SH-SY5Y (cell line): ENCODE data around the gene XG.

ENCODE experiments used
- GATA2 ChIP-seq: IDR thresholded peaks from 2 replicates; pipeline ENCODE4 v1.6.1; 2011; ENCODE audit warnings: mild to moderate bottlenecking, low read depth, low read length
- GATA3 ChIP-seq: IDR thresholded peaks from 2 replicates; pipeline ENCODE4 v1.6.1; 2011; ENCODE audit warnings: low read depth, mild to moderate bottlenecking, low read length, moderate library complexity

XG gene

DNA sequence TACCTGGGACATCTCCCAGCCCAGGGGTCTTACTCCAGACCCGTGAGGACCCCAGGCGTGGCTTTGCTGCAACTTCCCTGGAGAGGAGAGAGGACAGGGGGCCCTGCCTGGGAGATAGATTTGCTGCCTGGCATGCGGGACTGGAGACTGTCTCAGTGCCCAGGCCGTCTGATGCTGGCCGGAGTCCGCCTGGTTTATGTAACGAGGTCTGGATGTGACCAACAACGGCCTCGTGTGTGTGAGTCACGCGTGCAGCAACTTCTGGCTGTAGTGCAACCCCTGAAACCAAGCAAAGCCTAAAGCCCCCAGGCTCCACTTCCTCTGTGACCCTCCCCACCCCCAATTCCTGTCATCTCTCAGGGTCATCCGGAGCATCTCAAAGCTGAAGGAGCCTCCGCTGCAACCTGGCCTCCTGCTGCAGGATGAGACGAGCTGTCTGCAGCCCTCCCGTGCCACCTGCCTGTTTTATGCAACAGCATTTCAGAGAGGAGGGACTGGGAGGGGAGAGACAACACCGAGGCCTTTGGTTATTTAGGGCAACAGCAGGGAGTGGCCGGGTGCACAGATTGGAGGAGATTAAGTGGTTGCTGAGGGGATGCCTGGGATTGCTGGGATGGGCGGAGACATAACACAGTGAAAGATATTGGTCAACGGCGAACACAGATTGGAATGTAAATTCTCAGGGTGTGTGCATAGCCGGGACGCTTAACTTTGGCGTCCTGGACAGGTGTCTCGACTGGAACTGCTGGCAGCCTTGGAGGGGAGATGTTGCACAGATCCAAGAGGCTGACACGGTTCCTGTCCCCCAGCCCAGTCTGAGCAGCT, 16.0 kb downstream of the XG start:
- TF ChIP-seq GATA3 (no peak), GATA2 (no peak)

DNA sequence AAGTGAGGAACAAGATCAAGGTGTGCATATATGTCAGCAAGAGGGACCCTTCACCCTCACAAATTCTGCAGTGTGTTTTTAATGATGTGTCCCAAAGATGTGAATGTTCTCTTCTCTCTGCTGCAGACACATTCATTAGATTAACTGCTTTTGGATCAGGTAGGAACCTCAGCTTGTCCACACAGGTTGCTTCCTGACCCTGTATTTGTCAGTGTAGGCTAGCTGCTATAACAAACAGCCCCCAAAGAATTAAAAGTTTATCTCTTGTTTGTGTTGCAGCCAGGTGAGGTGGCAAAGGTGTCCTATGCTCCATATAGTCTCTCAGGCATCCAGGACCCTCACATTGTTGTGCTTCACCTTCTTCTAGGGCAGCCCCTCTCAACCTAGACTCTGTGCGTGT, 17.8 kb downstream of the XG start:
- TF ChIP-seq GATA3, result no peak
- TF ChIP-seq GATA2, result no peak

DNA sequence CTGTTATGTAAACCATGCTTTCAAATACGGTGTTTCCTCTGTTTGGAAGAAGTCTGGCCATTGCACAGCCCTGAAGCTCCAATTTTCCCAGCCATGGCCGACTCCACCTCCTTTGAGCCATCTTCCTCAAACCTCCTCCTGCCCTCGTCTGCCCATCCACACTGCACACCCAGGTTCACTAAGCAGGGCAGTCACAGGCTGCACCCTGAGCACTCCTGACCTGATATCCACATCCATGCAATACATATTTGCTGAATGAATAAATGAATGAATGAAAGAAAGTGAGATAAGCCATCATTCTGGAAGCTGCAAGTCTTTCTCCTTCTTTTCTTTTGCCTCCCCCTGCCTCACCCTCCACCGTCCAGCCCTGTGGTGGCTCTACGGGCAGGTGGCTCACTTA, 22.2 kb downstream of the XG start:
- TF ChIP-seq GATA3 (no peak), GATA2 (no peak)

DNA sequence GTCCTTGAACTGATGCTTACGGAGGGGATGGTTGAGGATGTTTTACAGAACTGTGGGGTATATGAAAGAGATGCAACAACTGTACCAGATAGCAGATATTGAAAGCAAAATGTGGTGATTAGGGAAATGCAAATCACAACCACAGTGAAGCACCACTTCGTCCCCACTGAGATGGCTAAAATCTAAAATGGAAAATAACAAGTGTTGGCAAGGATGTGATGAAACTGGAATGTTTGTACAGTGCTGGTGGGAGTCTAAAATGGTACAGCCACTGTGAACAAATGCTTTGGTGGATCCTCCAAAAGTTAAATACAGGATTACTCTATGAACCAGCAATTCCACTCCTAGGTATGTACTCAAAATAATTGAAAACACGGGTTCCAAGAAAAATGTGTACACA, 22.9 kb downstream of the XG start:
- TF ChIP-seq GATA2, result no peak
- no peak for TF ChIP-seq GATA3

DNA sequence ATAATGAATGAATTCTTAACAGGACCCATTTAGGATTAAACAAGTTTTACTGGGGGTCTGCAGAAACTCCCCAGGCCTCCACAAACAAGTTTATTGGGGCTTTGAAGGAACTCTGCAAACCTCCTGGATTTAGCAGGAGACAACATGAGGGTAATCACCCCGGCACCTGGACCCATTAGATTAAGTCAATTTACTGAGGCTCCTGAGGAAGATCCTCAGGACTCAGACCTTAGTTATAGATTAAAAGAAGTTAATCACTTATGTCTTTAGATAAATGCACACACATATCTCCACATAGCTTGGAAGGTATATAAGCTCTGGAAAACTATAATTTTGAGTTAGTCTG, 29.4 kb downstream of the XG start:
- TF ChIP-seq GATA3, result no peak
- no peak for TF ChIP-seq GATA2

DNA sequence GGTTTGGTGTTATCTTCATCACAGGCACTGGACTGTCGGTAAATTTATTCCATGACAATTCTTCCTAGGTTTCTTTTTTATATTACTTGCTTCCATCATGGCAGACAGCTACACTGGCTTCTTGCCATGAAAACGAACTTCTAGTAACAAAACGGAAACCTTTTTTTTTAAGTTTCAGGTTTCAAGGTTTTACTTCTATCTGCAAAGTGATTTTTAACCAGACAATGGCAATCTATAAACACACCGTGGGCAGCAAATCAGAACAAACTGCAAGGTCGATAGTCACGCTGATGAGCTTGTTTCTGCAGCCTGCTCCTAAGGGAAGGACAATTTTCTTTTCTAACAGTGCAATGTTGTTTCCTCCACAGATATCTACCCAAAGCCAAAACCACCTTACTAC, 29.9 kb downstream of the XG start:
- no peak for TF ChIP-seq GATA2
- TF ChIP-seq GATA3, result no peak

DNA sequence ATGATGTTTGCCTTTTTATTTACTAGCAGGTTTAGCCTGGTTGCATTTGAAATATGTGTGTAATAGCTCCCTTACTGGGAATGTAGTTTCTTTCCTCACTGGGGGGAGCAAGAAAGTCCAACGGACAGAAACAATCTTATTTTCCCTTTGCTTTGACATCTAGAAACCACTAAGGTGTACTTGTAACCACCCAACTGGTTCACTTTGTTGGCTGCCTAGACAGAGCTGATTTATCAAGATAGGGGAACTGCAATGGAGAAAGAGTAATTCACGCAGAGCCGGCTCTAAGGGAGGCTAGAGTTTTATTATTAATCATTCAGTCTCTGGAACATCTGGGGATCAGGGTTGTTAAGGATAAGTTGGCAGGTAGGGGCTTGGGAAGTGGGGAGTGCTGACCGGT, 30.3 kb downstream of the XG start:
- TF ChIP-seq GATA2 (no peak), GATA3 (no peak)

DNA sequence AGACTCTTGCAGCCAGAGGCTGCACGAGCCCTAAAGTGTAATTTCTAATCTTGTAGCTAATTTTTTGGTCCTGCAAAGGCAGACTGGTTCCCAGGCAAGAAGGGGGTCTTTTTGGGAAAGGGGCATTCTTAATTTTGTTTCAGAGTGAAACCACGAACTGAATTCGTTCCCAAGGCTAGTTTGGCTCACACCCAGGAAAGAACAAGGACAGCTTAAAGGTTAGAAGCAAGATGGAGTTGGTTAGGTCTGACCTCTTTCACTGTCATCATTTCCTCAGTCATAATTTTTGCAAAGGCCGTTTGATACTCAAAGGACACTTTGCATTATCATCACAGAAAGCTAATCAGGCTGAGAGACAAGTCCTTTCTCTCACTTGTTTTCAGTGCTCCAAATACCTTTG, 30.9 kb downstream of the XG start:
- TF ChIP-seq GATA2 (no peak), GATA3 (no peak)

DNA sequence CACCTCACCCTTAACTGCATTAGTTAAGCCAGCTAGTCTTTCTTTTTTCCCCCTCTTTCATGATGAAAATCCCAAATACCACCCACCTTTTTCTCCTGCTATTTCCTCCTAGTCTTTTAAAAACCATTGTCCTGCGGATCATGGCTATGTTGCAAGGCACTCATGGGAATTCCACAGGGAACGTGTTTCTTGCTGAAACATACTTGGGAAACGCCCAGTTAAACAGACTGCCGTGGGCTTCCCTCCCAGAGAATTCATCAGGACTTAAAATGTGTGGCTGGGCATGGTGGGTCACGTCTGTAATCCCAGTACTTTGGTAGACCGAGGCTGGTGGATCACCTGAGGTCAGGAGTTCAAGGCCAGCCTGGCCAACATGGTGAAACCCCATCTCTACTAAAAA, 32.2 kb downstream of the XG start:
- TF ChIP-seq GATA2, result no peak
- no peak for TF ChIP-seq GATA3

DNA sequence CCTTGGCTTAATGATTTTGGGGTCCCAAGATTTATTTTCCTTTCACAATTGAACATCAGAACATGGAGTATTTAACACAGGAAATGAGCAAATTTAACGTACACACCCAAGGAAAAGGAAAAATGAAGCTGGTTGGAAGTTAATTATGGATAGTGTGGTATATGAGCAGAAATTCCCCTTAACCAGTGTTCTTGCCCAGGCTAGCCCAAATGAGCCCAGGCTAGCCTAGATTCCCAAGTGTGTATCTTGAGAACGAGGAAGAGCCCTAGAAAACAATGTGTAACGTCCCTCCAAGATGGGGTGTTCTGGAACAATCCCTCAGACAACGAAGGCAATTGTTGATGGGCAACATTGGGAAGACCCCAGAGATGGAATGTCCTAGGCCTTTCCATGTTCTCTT, 33.7 kb downstream of the XG start:
- TF ChIP-seq GATA3 (no peak), GATA2 (no peak)

DNA sequence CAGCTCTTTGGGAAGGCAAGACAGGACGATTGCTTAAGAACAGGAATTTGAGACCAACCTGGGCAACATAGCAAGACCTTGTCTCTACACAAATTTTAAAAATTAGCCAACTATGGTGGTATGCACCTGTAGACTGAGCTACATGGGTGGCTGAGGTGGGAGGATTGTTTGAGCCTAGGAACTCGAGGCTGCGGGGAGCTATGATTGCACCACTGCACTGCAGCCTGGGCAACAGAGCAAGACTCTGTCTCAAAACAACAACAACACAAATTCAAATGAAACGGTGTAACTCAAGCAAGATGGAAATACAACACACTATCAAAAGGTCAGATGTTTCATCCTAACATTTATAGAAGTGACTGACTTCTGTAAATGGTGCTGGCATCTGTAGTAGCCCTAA, 37.1 kb downstream of the XG start:
- TF ChIP-seq GATA3, result no peak
- TF ChIP-seq GATA2, result no peak

DNA sequence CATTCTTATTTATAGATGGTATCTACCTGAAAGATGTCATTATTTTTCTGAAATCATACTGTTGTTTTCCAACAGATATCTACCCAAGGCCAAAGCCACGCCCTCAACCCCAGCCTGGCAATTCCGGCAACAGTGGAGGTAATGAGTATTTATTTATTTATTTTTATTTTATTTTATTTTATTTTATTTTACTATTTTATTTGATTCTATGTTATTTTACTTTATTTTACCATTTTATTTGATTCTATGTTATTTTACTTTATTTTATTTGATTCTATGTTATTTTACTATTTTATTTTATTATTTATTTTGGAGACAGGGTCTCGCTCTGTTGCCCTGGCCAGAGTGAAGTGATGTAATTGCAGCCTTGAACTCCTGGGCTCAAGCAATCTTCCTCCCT, 37.7 kb downstream of the XG start:
- TF ChIP-seq GATA3, result no peak
- TF ChIP-seq GATA2, result no peak

DNA sequence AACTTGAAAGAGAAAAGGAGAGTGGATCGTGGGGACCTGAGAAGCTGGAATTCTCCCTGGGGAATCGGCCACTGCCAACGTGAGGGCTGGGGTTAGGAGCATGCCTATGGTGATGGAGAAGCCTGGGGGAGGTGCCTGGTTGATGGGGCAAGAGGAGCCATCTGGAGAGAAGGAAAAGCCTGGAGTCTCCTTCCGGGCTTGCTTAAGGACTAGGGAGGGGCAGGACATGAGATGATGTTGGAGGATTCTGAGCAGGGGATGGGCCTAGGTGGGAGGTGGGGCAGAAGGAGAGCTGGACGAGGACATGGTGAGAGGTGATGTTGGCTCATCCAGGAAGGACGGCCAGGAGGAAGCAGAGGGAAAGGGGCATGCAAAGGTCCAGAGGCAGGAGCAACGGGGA, 41.9 kb downstream of the XG start:
- TF ChIP-seq GATA3 (no peak), GATA2 (no peak)

DNA sequence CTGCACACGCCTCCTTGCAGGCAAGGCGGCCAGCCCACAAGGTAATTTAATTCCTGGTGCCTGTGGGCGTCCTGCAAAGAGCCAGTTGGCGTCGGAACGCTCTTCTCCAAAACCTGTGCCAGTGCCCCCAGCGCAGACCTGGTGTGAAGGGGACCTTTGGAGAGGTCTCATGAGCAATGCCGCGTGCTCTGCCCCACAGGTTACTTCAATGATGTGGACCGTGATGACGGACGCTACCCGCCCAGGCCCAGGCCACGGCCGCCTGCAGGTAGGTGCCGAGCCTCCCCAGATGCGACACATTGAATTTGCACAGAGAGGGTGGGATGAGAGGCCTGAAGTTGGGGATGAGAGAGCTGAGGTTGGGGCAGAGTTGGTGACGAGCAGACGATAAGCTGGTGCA, 42.5 kb downstream of the XG start:
- no peak for TF ChIP-seq GATA2
- no peak for TF ChIP-seq GATA3

DNA sequence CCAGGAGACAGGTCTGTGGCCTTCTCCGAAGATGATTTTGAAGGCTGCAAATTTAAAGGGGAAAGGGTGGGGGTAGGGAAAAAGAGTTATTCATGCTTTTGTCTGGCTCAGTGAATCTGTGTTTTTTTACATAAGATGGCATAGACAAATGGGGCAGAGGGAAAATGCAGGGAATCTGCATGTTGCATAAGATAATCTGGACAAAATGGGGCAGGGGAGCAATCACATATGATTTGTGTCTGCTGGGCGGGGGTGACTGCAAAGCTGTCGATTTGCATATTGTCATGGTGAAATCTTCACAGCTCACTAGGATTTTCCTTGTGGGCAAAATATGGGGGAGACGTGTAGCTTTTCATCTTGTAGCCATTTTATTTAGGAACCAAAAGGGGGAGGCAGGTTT, 47.5 kb downstream of the XG start:
- TF ChIP-seq GATA3 (no peak), GATA2 (no peak)

DNA sequence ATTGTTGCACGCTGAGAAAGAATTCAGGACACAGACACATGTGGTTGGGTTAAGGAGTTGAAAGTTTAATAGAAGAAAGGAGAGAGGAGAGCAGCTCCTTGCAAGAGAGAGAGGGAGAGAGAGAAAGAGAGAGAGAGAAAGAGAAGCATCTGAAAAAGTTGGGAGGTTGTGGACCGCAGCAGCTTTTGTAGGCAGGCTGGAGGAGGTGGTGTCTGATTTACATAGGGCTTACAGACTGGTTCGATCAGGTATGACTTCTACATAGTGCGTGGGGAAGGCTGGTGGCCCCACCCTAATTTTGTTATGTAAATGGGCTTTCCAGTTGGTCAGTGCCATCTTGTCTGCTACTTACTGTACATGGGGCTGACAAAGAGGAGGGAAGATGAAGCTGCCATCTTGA, 49.4 kb downstream of the XG start:
- TF ChIP-seq GATA2 (no peak), GATA3 (no peak)
